VCaP (cell line): ENCODE measurements around the gene PBX3.
A peak's percentile ranks its signal among the peaks of the same experiment; 100 is the strongest.

Experiments used
- H3K27ac ChIP-seq: fragments of 450-650 bp; 2 replicates; pipeline ENCODE4 v1.5.1; 2017
- CTCF ChIP-seq: fragments of 450-650 bp; conservative IDR thresholded peaks from 2 replicates; pipeline ENCODE4 v1.5.1; 2017; ENCODE audit warnings: mild to moderate bottlenecking, moderate library complexity

PBX3 gene

GRCh38 chr9:125757834-125758233 lies 10.7 kb downstream of the PBX3 start:
- TF ChIP-seq CTCF = no peak

GRCh38 chr9:125758986-125759763 lies 12.0 kb downstream of the PBX3 start:
- peak overlapping the region; percentile 41 for H3K27ac ChIP-seq
- no peak for TF ChIP-seq CTCF

More at GRCh38 chr9:125757834-125758233, 10.7 kb downstream of the PBX3 start:
- H3K27ac ChIP-seq = peak overlapping the region; percentile 41; the same call in 1 of the 2 replicates

- H3K27ac ChIP-seq = peak overlapping the region; percentile 41
Measured at GRCh38 chr9:125759764-125760129, 12.6 kb downstream of the PBX3 start.

GRCh38 chr9:125760537-125760936 lies 13.4 kb downstream of the PBX3 start:
- TF ChIP-seq CTCF = no peak
- H3K27ac ChIP-seq = no peak overlapping the region

More at GRCh38 chr9:125759764-125760129, 12.6 kb downstream of the PBX3 start:
- TF ChIP-seq CTCF = no peak

GRCh38 chr9:125761676-125762450 lies 14.7 kb downstream of the PBX3 start:
- no peak for TF ChIP-seq CTCF

GRCh38 chr9:125763394-125763801 lies 16.2 kb downstream of the PBX3 start:
- TF ChIP-seq CTCF = no peak
- no peak overlapping the region for H3K27ac ChIP-seq

More at GRCh38 chr9:125761676-125762450, 14.7 kb downstream of the PBX3 start:
- no peak overlapping the region for H3K27ac ChIP-seq

GRCh38 chr9:125764198-125764597 lies 17.0 kb downstream of the PBX3 start:
- no peak overlapping the region for H3K27ac ChIP-seq

More at GRCh38 chr9:125764198-125764597, 17.0 kb downstream of the PBX3 start:
- no peak for TF ChIP-seq CTCF
